Left renal pelvis (tissue), 4 donors: ENCODE data around the gene NKX2-3. TPM values are rescaled to one million over a fixed set of nuclear protein-coding genes. Genes with fewer than 3 reads are reported as not detected.

Experiments used
- DNase-seq, 4 donors: peaks; one replicate each; pipeline ENCODE4 v3.0.0-alpha.2; 2013; ENCODE audit warnings: low read depth in 4 of 4, low spot score in 3 of 4
- polyA plus RNA-seq, 4 donors: library from polyadenylated mRNA; unstranded; fragments of 120-200 nt; gene quantifications; one replicate each; pipeline ENCODE4 v1.2.1, GENCODE V29; 2013; ENCODE audit not compliant: insufficient read length in 4 of 4

The NKX2-3 gene
- polyA plus RNA-seq, 4 donors: not detected

GRCh38 chr10:99573790-99574189, 41.0 kb downstream of the NKX2-3 start:
- DNase-seq: no peak

GRCh38 chr10:99579971-99580370, 47.2 kb downstream of the NKX2-3 start:
- no peak for DNase-seq

- no peak for DNase-seq
These were observed 49.6 kb downstream of the NKX2-3 start for GRCh38 chr10:99582255-99582770.

GRCh38 chr10:99583687-99584086, 50.9 kb downstream of the NKX2-3 start:
- no peak for DNase-seq

Other genes with a start within 250 kb of the NKX2-3 start
- gene CNNM1, start 203.6 kb upstream of the NKX2-3 start, polyA plus RNA-seq: 1 to 10 TPM in 3 of 4 donors, under 1 TPM in 1; 0.55 to 2.3 (median 1.7) TPM
- 10 to 100 TPM; 25.8 to 93.4 (median 82.7) TPM for gene GOT1, start 102.3 kb upstream of the NKX2-3 start, polyA plus RNA-seq
- gene SLC25A28, start 87.5 kb downstream of the NKX2-3 start, polyA plus RNA-seq: 10 to 100 TPM; 37.5 to 48.6 (median 42.6) TPM
- 10 to 100 TPM; 12.2 to 22.7 (median 21.2) TPM for gene ENTPD7, start 126.6 kb downstream of the NKX2-3 start, polyA plus RNA-seq
- gene COX15, start 199.2 kb downstream of the NKX2-3 start, polyA plus RNA-seq: 10 to 100 TPM; 35.6 to 61.9 (median 50.7) TPM
- 10 to 100 TPM; 18.3 to 27.7 (median 24.7) TPM for gene CUTC, start 199.3 kb downstream of the NKX2-3 start, polyA plus RNA-seq
- gene ABCC2, start 249.7 kb downstream of the NKX2-3 start, polyA plus RNA-seq: 10 to 100 TPM in 2 of 4 donors, 1 to 10 TPM in 1, under 1 TPM in 1; 1.00 to 12.9 (median 8.0) TPM